Mesothelial cell of epicardium (in vitro differentiated cells): ENCODE measurements around the gene OLFML2A. TPM values are rescaled to one million over a fixed set of nuclear protein-coding genes. Genes with fewer than 3 reads are reported as not detected.
"Not testable (repeated sequence)": the region's sequence is repeated elsewhere in the genome, so short reads cannot be mapped to it uniquely, and the experiment has no call there.

Experiments
- DNase-seq, 2 experiments: peaks; one replicate each; pipeline ENCODE4 v3.0.0; 2021; ENCODE audit warnings: low spot score in 2 of 2; ENCODE audit not compliant: unreplicated experiment in 2 of 2
- H3K27ac Mint-ChIP-seq: 2 replicates; pipeline ENCODE4 v1.8.0; 2021; ENCODE audit warnings: mixed read lengths
- H3K27me3 Mint-ChIP-seq: 2 replicates; pipeline ENCODE4 v1.8.0; 2021; ENCODE audit warnings: low read depth, mixed read lengths
- H3K36me3 Mint-ChIP-seq: 2 replicates; pipeline ENCODE4 v1.8.0; 2021; ENCODE audit warnings: mixed read lengths
- H3K4me1 Mint-ChIP-seq: 2 replicates; pipeline ENCODE4 v1.8.0; 2021; ENCODE audit warnings: mixed read lengths
- H3K4me3 Mint-ChIP-seq: 2 replicates; pipeline ENCODE4 v1.8.0; 2021; ENCODE audit warnings: mild to moderate bottlenecking, moderate library complexity, mixed read lengths
- H3K9me3 Mint-ChIP-seq: 2 replicates; pipeline ENCODE4 v1.8.0; 2021; ENCODE audit warnings: mixed read lengths
- total RNA-seq: library from RNA; stranded (reverse); gene quantifications from 3 replicates; pipeline ENCODE4 v1.2.1, GENCODE V29; 2021
- TF ChIP-seq, protein P1 (sequence below): fragments of 200-600 bp; sonication (generic); IDR thresholded peaks from one replicate; pipeline ENCODE4 v1.5.0; 2021; ENCODE audit warnings: antibody characterized with exemption; ENCODE audit not compliant: unreplicated experiment

The OLFML2A gene
- total RNA-seq, 1 donor from 2014 or later = 37.4 TPM

- Mint-ChIP-seq H3K36me3 (no peaks in the 10 kb centered on the region), H3K9me3 (no peaks in the 10 kb centered on the region), H3K27ac (peak overlapping the region; percentile 76), H3K27me3 (no peaks in the 10 kb centered on the region), H3K4me1 (peaks cover 30% of the 10 kb centered on the region), H3K4me3 (no peak overlapping the region)
- TF ChIP-seq, protein P1, sequence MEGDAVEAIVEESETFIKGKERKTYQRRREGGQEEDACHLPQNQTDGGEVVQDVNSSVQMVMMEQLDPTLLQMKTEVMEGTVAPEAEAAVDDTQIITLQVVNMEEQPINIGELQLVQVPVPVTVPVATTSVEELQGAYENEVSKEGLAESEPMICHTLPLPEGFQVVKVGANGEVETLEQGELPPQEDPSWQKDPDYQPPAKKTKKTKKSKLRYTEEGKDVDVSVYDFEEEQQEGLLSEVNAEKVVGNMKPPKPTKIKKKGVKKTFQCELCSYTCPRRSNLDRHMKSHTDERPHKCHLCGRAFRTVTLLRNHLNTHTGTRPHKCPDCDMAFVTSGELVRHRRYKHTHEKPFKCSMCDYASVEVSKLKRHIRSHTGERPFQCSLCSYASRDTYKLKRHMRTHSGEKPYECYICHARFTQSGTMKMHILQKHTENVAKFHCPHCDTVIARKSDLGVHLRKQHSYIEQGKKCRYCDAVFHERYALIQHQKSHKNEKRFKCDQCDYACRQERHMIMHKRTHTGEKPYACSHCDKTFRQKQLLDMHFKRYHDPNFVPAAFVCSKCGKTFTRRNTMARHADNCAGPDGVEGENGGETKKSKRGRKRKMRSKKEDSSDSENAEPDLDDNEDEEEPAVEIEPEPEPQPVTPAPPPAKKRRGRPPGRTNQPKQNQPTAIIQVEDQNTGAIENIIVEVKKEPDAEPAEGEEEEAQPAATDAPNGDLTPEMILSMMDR = peak; percentile 65
- DNase-seq = no peak
Measured at GRCh38 chr9:124839612-124840299, 62.8 kb downstream of the OLFML2A start.

DNA sequence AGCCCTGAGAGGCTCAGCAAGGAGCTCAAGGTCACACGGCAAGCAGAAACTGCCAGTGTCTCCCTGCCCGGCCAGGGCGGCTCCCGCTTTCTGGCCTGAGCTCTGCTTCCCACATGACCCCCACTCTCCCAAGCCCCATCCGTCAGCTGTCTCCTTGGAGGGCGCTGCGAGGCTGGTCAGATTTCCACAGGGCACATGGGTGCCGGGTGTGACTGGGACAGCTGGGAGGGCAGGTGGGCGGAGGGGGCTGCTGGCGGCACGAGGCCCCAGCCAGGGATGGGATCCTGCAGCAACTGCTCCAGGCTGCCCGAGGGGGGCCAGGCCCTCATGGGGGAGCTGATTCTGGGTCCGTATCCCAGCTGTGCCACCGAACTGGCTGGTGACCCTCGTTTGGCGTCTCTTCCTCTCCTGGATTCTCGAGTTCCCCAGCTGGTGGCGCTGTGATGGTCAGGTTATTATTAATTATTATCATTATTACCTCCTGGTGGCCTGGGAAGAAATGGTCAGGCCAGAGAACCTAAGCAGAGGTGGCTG, 63.4 kb downstream of the OLFML2A start:
- no peaks in the 10 kb centered on the region for H3K36me3 Mint-ChIP-seq
- peak overlapping the region; percentile 97 for H3K27ac Mint-ChIP-seq

GRCh38 chr9:124841075-124841821, 64.3 kb downstream of the OLFML2A start:
- Mint-ChIP-seq H3K4me3 (peak overlapping the region; percentile 40), H3K27ac (peak overlapping the region; percentile 97), H3K36me3 (no peaks in the 10 kb centered on the region), H3K9me3 (no peaks in the 10 kb centered on the region), H3K27me3 (no peaks in the 10 kb centered on the region), H3K4me1 (peaks cover 18% of the 10 kb centered on the region)
- DNase-seq = no peak
- TF ChIP-seq, protein P1 = no peak

More for the DNA sequence above, 63.4 kb downstream of the OLFML2A start:
- H3K4me3 Mint-ChIP-seq = no peak overlapping the region
- no peaks in the 10 kb centered on the region for H3K9me3 Mint-ChIP-seq
- H3K27me3 Mint-ChIP-seq = no peaks in the 10 kb centered on the region
- TF ChIP-seq, protein P1 = no peak
- no peak for DNase-seq
- peaks cover 24% of the 10 kb centered on the region for H3K4me1 Mint-ChIP-seq

DNA sequence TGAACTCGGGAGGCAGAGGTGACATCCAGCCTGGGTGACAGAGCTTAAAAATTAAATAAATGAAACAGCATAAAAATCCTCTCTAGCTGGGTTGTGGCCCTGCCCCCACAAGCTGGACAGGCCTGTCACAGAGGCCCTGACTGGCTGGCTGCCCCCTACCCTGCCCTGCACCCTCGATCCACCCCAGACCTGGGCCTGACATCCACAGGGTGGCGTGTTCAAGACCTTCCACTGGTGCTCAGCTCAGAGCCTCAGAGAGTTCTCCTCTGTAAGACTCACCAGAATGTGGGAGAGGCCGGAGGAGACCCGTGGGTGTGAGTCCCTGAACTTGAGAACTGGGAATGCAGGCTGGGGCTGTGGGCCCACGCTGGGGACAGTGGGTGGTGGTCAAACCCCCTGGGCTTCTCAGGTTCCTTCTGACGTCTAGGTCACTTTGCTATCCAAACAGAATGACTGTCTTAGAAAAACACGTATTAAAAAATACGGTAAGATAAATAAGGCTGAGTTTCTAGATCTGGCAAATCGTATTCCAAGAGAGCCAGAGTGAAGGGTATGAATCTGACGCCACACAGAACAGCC, 66.6 kb downstream of the OLFML2A start:
- peak overlapping the region; percentile 67 for H3K27ac Mint-ChIP-seq
- no peaks in the 10 kb centered on the region for H3K27me3 Mint-ChIP-seq
- no peak overlapping the region for H3K4me3 Mint-ChIP-seq
- TF ChIP-seq, protein P1 = no peak
- peaks cover 13% of the 10 kb centered on the region for H3K4me1 Mint-ChIP-seq
- no peaks in the 10 kb centered on the region for H3K9me3 Mint-ChIP-seq
- no peak for DNase-seq
- no peaks in the 10 kb centered on the region for H3K36me3 Mint-ChIP-seq

GRCh38 chr9:124844291-124844690, 67.4 kb downstream of the OLFML2A start:
- Mint-ChIP-seq H3K27me3 (no peaks in the 10 kb centered on the region), H3K36me3 (no peaks in the 10 kb centered on the region), H3K27ac (no peak overlapping the region), H3K9me3 (no peaks in the 10 kb centered on the region), H3K4me3 (no peak overlapping the region), H3K4me1 (peaks cover 13% of the 10 kb centered on the region)
- TF ChIP-seq, protein P1 = no peak
- no peak for DNase-seq

GRCh38 chr9:124846467-124846866, 69.5 kb downstream of the OLFML2A start:
- H3K4me1 Mint-ChIP-seq = peaks cover 13% of the 10 kb centered on the region
- not testable (repeated sequence) for H3K4me3 Mint-ChIP-seq, DNase-seq, H3K27ac Mint-ChIP-seq, H3K27me3 Mint-ChIP-seq, H3K36me3 Mint-ChIP-seq, H3K9me3 Mint-ChIP-seq
